GM23338 (cell line): ENCODE measurements around the gene DEFB115. TPM values are rescaled to one million over a fixed set of nuclear protein-coding genes. Genes with fewer than 3 reads are reported as not detected.

Experiments
- ATAC-seq: fragments of 200-7000 bp; cut with Tn5 transposase; 3 replicates; pipeline ENCODE4 v1.9.1; 2020
- DNase-seq: peaks from one replicate; pipeline ENCODE4 v3.0.0-alpha.2; 2015; ENCODE audit warnings: low spot score
- H2AFZ ChIP-seq: fragments of 200-600 bp; sonication (generic); 2 replicates; pipeline ENCODE4 v1.8.0; 2016; ENCODE audit warnings: antibody characterized with exemption, mild to moderate bottlenecking, moderate library complexity
- H3F3A ChIP-seq: fragments of 200-600 bp; sonication (generic); replicated peaks from 2 replicates; pipeline ENCODE4 v1.8.0; 2017; ENCODE audit warnings: antibody characterized with exemption, mixed run types, low read depth
- H3K27ac ChIP-seq: fragments of 200-600 bp; sonication (generic); 2 replicates; pipeline ENCODE4 v1.6.1; 2016; ENCODE audit warnings: low read depth
- H3K27me3 ChIP-seq: fragments of 200-600 bp; sonication (generic); 2 replicates; pipeline ENCODE4 v1.8.0; 2016; ENCODE audit warnings: mild to moderate bottlenecking, mixed run types, moderate library complexity; ENCODE audit not compliant: insufficient read depth
- H3K36me3 ChIP-seq: fragments of 200-600 bp; sonication (generic); 2 replicates; pipeline ENCODE4 v1.8.0; 2016; ENCODE audit warnings: mild to moderate bottlenecking; ENCODE audit not compliant: insufficient read depth
- H3K4me1 ChIP-seq: fragments of 200-600 bp; sonication (generic); 2 replicates; pipeline ENCODE4 v1.8.0; 2016; ENCODE audit warnings: mild to moderate bottlenecking, moderate library complexity; ENCODE audit not compliant: insufficient read depth
- H3K4me2 ChIP-seq: fragments of 200-600 bp; sonication (generic); 2 replicates; pipeline ENCODE4 v1.7.1; 2017; ENCODE audit warnings: mixed run types
- H3K4me3 ChIP-seq: fragments of 200-600 bp; sonication (generic); 2 replicates; pipeline ENCODE4 v1.6.1; 2016; ENCODE audit warnings: mixed run types
- H3K79me2 ChIP-seq: fragments of 200-600 bp; sonication (generic); replicated peaks from 2 replicates; pipeline ENCODE4 v1.8.0; 2017; ENCODE audit warnings: mild to moderate bottlenecking; ENCODE audit not compliant: insufficient read depth
- H3K9me2 ChIP-seq: fragments of 200-600 bp; sonication (generic); 2 replicates; pipeline ENCODE4 v1.8.0; 2017; ENCODE audit not compliant: insufficient read depth
- H4K20me1 ChIP-seq: fragments of 200-600 bp; sonication (generic); replicated peaks from 2 replicates; pipeline ENCODE4 v1.8.0; 2017; ENCODE audit warnings: mild to moderate bottlenecking; ENCODE audit not compliant: insufficient read depth
- H3K27ac Mint-ChIP-seq: 2 replicates; pipeline ENCODE4 v1.8.0; 2020; ENCODE audit warnings: inconsistent platforms, mild to moderate bottlenecking, moderate library complexity, mixed read lengths
- H3K27me3 Mint-ChIP-seq: 3 replicates; pipeline ENCODE4 v1.8.0; 2022; ENCODE audit warnings: low read depth, mild to moderate bottlenecking, moderate library complexity, mixed read lengths, inconsistent platforms; ENCODE audit not compliant: insufficient read depth, poor library complexity
- H3K36me3 Mint-ChIP-seq: 3 replicates; pipeline ENCODE4 v1.8.0; 2021; ENCODE audit warnings: low read depth, mild to moderate bottlenecking, inconsistent platforms, moderate library complexity, mixed read lengths
- H3K4me1 Mint-ChIP-seq: 3 replicates; pipeline ENCODE4 v1.8.0; 2020; ENCODE audit warnings: mild to moderate bottlenecking, inconsistent platforms, mixed read lengths
- H3K4me3 Mint-ChIP-seq: 3 replicates; pipeline ENCODE4 v1.8.0; 2021; ENCODE audit warnings: moderate library complexity, mild to moderate bottlenecking, inconsistent platforms, mixed read lengths
- H3K9me3 Mint-ChIP-seq: 3 replicates; pipeline ENCODE4 v1.8.0; 2020; ENCODE audit warnings: moderate library complexity, mild to moderate bottlenecking, inconsistent platforms, mixed read lengths
- JUNB ChIP-seq: IDR thresholded peaks from one replicate; pipeline ENCODE4 v1.6.1; 2016; ENCODE audit warnings: antibody characterized with exemption; ENCODE audit not compliant: unreplicated experiment
- NANOG ChIP-seq: IDR thresholded peaks from 2 replicates; pipeline ENCODE4 v1.6.1; 2016; ENCODE audit warnings: antibody characterized with exemption, borderline replicate concordance
- POLR2AphosphoS5 ChIP-seq: IDR thresholded peaks from 2 replicates; pipeline ENCODE4 v1.6.1; 2016; ENCODE audit warnings: antibody characterized with exemption, low read depth
- ZNF331 ChIP-seq: fragments of 250-450 bp; sonication (Bioruptor Pico); IDR thresholded peaks from 2 replicates; pipeline ENCODE4 v1.5.0; 2020; ENCODE audit warnings: low read depth, mild to moderate bottlenecking, moderate library complexity
- polyA plus RNA-seq: library from polyadenylated mRNA; unstranded; fragments of >200 nt; fragmentation: Nextera tagmentation; extraction: Ambion mirVana; gene quantifications from 2 replicates; pipeline ENCODE4 v1.2.1, GENCODE V29; 2016
- total RNA-seq: library from RNA; depleted of rRNA; stranded (reverse); fragments of >200 nt; shearing (Covaris generic); gene quantifications from 2 replicates; pipeline ENCODE4 v1.2.3, GENCODE V29; 2014
- TF ChIP-seq, protein P1 (sequence below), 2 experiments: fragments of 200-600 bp in 1 of 2; sonication (generic) in 1 of 2; conservative IDR thresholded peaks; 2 replicates each; pipeline versions ENCODE4 v1.5.1 to v1.6.1; 2016 to 2017; ENCODE audit warnings: antibody characterized with exemption in 2 of 2, low read depth in 2 of 2, mild to moderate bottlenecking in 2 of 2, moderate library complexity in 1 of 2

The DEFB115 gene
- total and polyA plus RNA-seq, 2 experiments from 2014 or later = 1.1 TPM; not detected in 1

DNA sequence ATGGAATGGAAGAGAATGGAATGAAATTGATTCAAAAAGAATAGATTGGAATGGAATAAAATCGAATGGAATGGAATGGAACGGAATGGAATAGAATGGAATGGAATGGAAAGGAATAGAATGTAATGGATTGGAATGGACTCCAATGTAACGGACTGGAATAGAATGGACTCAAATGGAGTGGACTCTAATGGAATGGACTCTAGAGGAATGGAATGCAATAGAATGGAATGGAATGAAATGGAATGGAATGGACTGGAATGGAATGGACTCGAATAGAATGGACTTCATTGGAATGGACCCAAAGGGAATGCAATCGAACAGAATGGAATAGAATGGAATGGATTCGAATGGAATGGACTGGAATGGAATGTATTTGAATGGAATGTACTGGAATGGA is 19.7 kb upstream of the DEFB115 start:
- H3K27ac ChIP-seq = no peak overlapping the region
- no peaks in the 10 kb centered on the region for H4K20me1 ChIP-seq
- H2AFZ ChIP-seq = no peak overlapping the region
- H3K4me3 ChIP-seq = peak overlapping the region; percentile 4; the same call in 1 of the 2 replicates
- DNase-seq = no peak
- no peak overlapping the region for H3K4me3 Mint-ChIP-seq
- no peak for ATAC-seq
- no peaks in the 10 kb centered on the region for H3K9me3 Mint-ChIP-seq
- no peaks in the 10 kb centered on the region for H3K4me1 Mint-ChIP-seq
- TF ChIP-seq JUNB (no peak), ZNF331 (CRISPR knock-in tag) (no peak)
- TF ChIP-seq, protein P1, sequence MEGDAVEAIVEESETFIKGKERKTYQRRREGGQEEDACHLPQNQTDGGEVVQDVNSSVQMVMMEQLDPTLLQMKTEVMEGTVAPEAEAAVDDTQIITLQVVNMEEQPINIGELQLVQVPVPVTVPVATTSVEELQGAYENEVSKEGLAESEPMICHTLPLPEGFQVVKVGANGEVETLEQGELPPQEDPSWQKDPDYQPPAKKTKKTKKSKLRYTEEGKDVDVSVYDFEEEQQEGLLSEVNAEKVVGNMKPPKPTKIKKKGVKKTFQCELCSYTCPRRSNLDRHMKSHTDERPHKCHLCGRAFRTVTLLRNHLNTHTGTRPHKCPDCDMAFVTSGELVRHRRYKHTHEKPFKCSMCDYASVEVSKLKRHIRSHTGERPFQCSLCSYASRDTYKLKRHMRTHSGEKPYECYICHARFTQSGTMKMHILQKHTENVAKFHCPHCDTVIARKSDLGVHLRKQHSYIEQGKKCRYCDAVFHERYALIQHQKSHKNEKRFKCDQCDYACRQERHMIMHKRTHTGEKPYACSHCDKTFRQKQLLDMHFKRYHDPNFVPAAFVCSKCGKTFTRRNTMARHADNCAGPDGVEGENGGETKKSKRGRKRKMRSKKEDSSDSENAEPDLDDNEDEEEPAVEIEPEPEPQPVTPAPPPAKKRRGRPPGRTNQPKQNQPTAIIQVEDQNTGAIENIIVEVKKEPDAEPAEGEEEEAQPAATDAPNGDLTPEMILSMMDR (conservative IDR thresholded peaks at IDR 0.05; ENCODE audit: low read depth in 2 of 2) = no peak
- H3K79me2 ChIP-seq = no peaks in the 10 kb centered on the region
- H3K36me3 ChIP-seq = peaks cover 81% of the 10 kb centered on the region
- H3K36me3 Mint-ChIP-seq = no peaks in the 10 kb centered on the region
- no peak overlapping the region for H3K27ac Mint-ChIP-seq
- H3K4me2 ChIP-seq = no peak overlapping the region
- no peaks in the 10 kb centered on the region for H3K4me1 ChIP-seq
- H3F3A ChIP-seq = peaks cover 58% of the 10 kb centered on the region
- H3K9me2 ChIP-seq = no peaks in the 10 kb centered on the region
- no peaks in the 10 kb centered on the region for H3K27me3 Mint-ChIP-seq
- H3K27me3 ChIP-seq = 0 out of 2 replicates have a peak, but pooled peaks cover 2% of the 10 kb centered on the region

GRCh38 chr20:31239139-31239538 is 18.3 kb upstream of the DEFB115 start:
- no peaks in the 10 kb centered on the region for H3K79me2 ChIP-seq
- H3K27ac ChIP-seq = no peak overlapping the region
- H2AFZ ChIP-seq = no peak overlapping the region
- no peak overlapping the region for H3K27ac Mint-ChIP-seq
- H3K4me1 Mint-ChIP-seq = no peaks in the 10 kb centered on the region
- no peak for TF ChIP-seq JUNB
- H3K4me2 ChIP-seq = no peak overlapping the region
- no peaks in the 10 kb centered on the region for H3K9me3 Mint-ChIP-seq
- H3K4me3 Mint-ChIP-seq = no peak overlapping the region
- H3K4me1 ChIP-seq = no peaks in the 10 kb centered on the region
- peaks cover 84% of the 10 kb centered on the region for H3K36me3 ChIP-seq
- ATAC-seq (no peak), DNase-seq (no peak)
- H4K20me1 ChIP-seq = no peaks in the 10 kb centered on the region
- H3K27me3 Mint-ChIP-seq = no peaks in the 10 kb centered on the region
- no peak overlapping the region; the same call in 1 of the 2 replicates for H3K4me3 ChIP-seq
- H3K27me3 ChIP-seq = 0 out of 2 replicates have a peak, but pooled peaks cover 2% of the 10 kb centered on the region
- peaks cover 54% of the 10 kb centered on the region for H3F3A ChIP-seq
- H3K36me3 Mint-ChIP-seq = no peaks in the 10 kb centered on the region
- no peaks in the 10 kb centered on the region for H3K9me2 ChIP-seq

DNA sequence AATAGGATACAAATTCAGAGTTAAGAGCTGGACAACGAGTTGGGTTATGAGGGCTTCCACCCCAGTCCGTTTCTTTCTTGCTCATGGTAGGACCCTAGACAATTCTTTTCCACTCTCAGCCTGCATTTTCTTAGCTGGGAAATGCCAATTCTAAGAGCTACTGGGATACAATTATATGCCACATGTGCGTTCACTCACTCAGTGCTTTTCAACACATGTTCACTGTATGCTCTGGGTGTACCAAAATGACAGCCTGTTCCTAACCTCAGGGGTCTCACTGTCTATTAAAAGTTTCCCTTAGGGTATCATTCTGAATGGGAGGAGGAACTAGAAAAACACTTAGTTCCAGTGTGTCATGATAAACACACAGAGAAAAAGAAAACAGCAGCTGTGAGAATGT is 505 bp upstream of the DEFB115 start:
- H3K79me2 ChIP-seq = no peaks in the 10 kb centered on the region
- 0 out of 2 replicates have a peak, but pooled peaks cover 4% of the 10 kb centered on the region for H3F3A ChIP-seq
- peaks cover 2% of the 10 kb centered on the region for H3K27me3 Mint-ChIP-seq
- H4K20me1 ChIP-seq = no peaks in the 10 kb centered on the region
- no peak overlapping the region for H3K4me2 ChIP-seq
- ATAC-seq (no peak), DNase-seq (no peak)
- H3K36me3 Mint-ChIP-seq = peaks cover 33% of the 10 kb centered on the region
- no peaks in the 10 kb centered on the region for H3K27me3 ChIP-seq
- H2AFZ ChIP-seq = no peak overlapping the region
- no peak overlapping the region for H3K27ac Mint-ChIP-seq
- H3K36me3 ChIP-seq = peaks cover 53% of the 10 kb centered on the region
- H3K4me1 ChIP-seq = no peaks in the 10 kb centered on the region
- no peaks in the 10 kb centered on the region for H3K9me2 ChIP-seq
- TF ChIP-seq POLR2AphosphoS5 = no peak
- TF ChIP-seq NANOG = no peak
- H3K4me1 Mint-ChIP-seq = no peaks in the 10 kb centered on the region
- no peak overlapping the region for H3K27ac ChIP-seq
- H3K4me3 Mint-ChIP-seq = no peak overlapping the region
- no peak overlapping the region for H3K4me3 ChIP-seq
- H3K9me3 Mint-ChIP-seq = peaks cover 99% of the 10 kb centered on the region
